Measurements from ENCODE around the gene PILRA. TPM values are rescaled to one million over a fixed set of nuclear protein-coding genes. Genes with fewer than 3 reads are reported as not detected.

Gene PILRA
- total RNA-seq, 1 donor = 0.36 TPM

DNA sequence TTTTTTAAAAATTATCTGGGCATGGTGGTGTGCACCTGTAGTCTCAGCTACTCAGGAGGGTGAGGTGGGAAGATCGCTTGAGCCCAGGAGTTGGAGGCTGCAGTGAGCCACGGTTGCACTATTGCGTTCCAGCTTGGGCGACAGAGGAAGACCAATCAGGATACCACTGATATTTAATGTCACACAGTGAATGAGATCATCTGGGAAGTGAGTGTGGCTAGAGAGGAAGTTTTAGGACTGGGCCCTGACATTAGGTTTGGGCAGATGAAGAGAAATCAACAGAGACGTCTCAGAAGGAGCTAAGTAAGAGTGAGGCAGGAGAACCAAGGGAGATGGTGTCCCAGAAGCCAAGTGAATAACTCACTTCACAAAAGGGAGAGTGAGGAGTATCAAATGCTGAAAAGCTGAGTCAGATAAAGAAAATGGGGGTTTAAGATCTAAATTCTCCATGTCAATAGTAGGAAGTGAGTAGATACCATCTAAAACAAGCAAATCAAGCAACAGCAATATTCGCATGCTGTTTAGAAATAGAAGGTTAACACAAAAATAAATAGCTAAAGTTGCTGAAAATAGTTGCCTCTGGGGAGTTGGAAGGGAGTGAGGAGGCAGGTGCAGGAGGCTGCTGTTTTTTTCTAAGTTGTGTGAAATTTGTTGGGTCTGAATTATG lies 11.5 kb downstream of the PILRA start:
- peaks cover 7% of the 10 kb centered on the region for H3K27me3 ChIP-seq (ENCODE audit: insufficient read depth, low read length)
- no peak overlapping the region for H2AFZ ChIP-seq (ENCODE audit: low read length)
- TF ChIP-seq, protein P1, sequence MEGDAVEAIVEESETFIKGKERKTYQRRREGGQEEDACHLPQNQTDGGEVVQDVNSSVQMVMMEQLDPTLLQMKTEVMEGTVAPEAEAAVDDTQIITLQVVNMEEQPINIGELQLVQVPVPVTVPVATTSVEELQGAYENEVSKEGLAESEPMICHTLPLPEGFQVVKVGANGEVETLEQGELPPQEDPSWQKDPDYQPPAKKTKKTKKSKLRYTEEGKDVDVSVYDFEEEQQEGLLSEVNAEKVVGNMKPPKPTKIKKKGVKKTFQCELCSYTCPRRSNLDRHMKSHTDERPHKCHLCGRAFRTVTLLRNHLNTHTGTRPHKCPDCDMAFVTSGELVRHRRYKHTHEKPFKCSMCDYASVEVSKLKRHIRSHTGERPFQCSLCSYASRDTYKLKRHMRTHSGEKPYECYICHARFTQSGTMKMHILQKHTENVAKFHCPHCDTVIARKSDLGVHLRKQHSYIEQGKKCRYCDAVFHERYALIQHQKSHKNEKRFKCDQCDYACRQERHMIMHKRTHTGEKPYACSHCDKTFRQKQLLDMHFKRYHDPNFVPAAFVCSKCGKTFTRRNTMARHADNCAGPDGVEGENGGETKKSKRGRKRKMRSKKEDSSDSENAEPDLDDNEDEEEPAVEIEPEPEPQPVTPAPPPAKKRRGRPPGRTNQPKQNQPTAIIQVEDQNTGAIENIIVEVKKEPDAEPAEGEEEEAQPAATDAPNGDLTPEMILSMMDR (IDR thresholded peaks at IDR 0.05; ENCODE audit: extremely low read depth, low read depth, low read length) = no peak
- no peak for DNase-seq (ENCODE audit: insufficient read length, low spot score, missing footprints)
- no peaks in the 10 kb centered on the region for H3K9me3 ChIP-seq (ENCODE audit: low read depth, low read length)
- no peaks in the 10 kb centered on the region for H3K36me3 ChIP-seq (ENCODE audit: insufficient read depth, low read length)
- H3K79me2 ChIP-seq (ENCODE audit: insufficient read depth, low read length) = no peaks in the 10 kb centered on the region
- H3K27ac ChIP-seq (ENCODE audit: low read depth, low read length) = no peak overlapping the region
- H3K4me1 ChIP-seq (ENCODE audit: insufficient read depth, low read length) = no peaks in the 10 kb centered on the region
- H3K4me3 ChIP-seq (ENCODE audit: insufficient read depth, low read length) = no peak overlapping the region
- H4K20me1 ChIP-seq (ENCODE audit: insufficient read depth, low read length) = no peaks in the 10 kb centered on the region
- H3K4me2 ChIP-seq (ENCODE audit: insufficient read depth, low read length) = no peak overlapping the region

DNA sequence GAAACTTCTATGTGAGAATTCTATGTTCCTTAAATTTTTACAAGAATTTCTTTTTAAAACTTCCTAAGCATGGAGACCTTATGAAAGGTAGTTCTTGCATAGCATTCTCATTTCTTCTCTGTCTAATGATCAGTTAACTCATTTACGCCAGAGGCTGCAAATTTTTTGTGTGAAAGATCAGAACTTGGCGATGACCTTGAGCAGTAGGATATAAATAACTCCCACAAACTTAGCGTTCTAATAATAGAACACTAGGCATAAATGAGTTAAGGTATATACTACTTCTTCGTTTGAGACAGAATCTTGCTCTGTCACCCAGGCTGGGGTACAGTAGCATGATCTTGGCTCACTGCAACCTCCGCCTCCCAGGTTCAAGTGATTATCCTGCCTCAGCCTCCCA lies 13.7 kb downstream of the PILRA start:
- no peak overlapping the region for H3K27ac ChIP-seq (ENCODE audit: low read depth, low read length)
- H3K4me3 ChIP-seq (ENCODE audit: insufficient read depth, low read length) = no peak overlapping the region
- no peaks in the 10 kb centered on the region for H3K36me3 ChIP-seq (ENCODE audit: insufficient read depth, low read length)
- no peak overlapping the region for H2AFZ ChIP-seq (ENCODE audit: low read length)
- no peaks in the 10 kb centered on the region for H4K20me1 ChIP-seq (ENCODE audit: insufficient read depth, low read length)
- no peak for DNase-seq (ENCODE audit: insufficient read length, low spot score, missing footprints)
- no peak overlapping the region for H3K4me2 ChIP-seq (ENCODE audit: insufficient read depth, low read length)
- H3K4me1 ChIP-seq (ENCODE audit: insufficient read depth, low read length) = no peaks in the 10 kb centered on the region
- no peaks in the 10 kb centered on the region for H3K9me3 ChIP-seq (ENCODE audit: low read depth, low read length)
- H3K27me3 ChIP-seq (ENCODE audit: insufficient read depth, low read length) = peaks cover 11% of the 10 kb centered on the region
- H3K79me2 ChIP-seq (ENCODE audit: insufficient read depth, low read length) = no peaks in the 10 kb centered on the region
- TF ChIP-seq, protein P1 (IDR thresholded peaks at IDR 0.05; ENCODE audit: extremely low read depth, low read depth, low read length) = no peak

DNA sequence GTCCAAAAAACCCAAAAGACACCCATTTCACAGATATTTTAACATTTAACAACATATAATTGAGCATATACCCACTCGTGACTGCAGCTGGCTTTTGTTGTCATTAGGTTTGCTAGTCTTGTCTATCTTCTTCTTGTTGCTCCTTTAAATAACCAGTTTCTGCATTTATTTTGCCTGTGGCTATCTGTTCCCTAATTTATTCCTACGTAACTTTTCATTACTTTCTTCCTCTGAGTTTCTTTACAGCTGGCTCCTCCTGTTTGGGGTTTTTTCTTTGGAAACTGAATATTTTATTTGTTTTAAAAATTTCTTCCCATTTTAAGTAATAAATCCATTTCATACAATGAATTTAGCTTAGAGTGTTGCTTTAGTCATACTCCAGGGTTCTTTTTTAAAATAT lies 14.4 kb downstream of the PILRA start:
- Histone ChIP-seq H3K27me3 (ENCODE audit: insufficient read depth, low read length) (peaks cover 11% of the 10 kb centered on the region), H2AFZ (ENCODE audit: low read length) (no peak overlapping the region), H3K4me2 (ENCODE audit: insufficient read depth, low read length) (no peak overlapping the region), H3K27ac (ENCODE audit: low read depth, low read length) (no peak overlapping the region), H3K4me3 (ENCODE audit: insufficient read depth, low read length) (no peak overlapping the region), H3K9me3 (ENCODE audit: low read depth, low read length) (no peaks in the 10 kb centered on the region), H3K79me2 (ENCODE audit: insufficient read depth, low read length) (no peaks in the 10 kb centered on the region), H3K4me1 (ENCODE audit: insufficient read depth, low read length) (peaks cover 5% of the 10 kb centered on the region), H4K20me1 (ENCODE audit: insufficient read depth, low read length) (no peaks in the 10 kb centered on the region), H3K36me3 (ENCODE audit: insufficient read depth, low read length) (no peaks in the 10 kb centered on the region)
- no peak for DNase-seq (ENCODE audit: insufficient read length, low spot score, missing footprints)
- TF ChIP-seq, protein P1 (IDR thresholded peaks at IDR 0.05; ENCODE audit: extremely low read depth, low read depth, low read length) = no peak

DNA sequence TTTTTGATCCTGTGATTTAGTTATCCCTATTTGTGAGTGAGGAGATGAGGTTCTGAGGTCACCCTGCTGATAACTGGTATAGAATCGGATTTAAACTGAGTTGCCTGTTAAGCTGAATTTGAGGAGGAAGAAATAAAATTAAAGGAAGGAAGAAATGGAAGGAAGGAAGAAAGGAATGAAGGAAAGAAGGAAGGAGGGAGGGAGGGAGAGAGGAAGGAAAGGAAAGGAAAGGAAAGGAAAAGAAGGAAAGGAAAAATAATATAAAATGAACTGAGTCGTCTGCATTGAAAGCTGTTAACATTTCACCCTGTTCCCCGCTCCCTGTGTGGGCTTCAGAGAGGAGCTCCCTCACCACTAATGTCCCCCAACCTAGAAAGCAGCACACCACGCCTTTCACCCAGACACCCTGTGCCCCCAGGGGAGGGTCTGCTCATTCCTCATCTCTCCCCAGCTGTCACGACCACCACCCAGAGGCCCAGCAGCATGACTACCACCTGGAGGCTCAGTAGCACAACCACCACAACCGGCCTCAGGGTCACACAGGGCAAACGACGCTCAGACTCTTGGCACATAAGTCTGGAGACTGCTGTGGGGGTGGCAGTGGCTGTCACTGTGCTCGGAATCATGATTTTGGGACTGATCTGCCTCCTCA lies 16.3 kb downstream of the PILRA start:
- no peak for DNase-seq (ENCODE audit: insufficient read length, low spot score, missing footprints)
- peaks cover 13% of the 10 kb centered on the region for H3K27me3 ChIP-seq (ENCODE audit: insufficient read depth, low read length)
- TF ChIP-seq, protein P1 (IDR thresholded peaks at IDR 0.05; ENCODE audit: extremely low read depth, low read depth, low read length) = no peak
- no peaks in the 10 kb centered on the region for H4K20me1 ChIP-seq (ENCODE audit: insufficient read depth, low read length)
- no peak overlapping the region for H2AFZ ChIP-seq (ENCODE audit: low read length)
- peaks cover 6% of the 10 kb centered on the region for H3K4me1 ChIP-seq (ENCODE audit: insufficient read depth, low read length)
- no peak overlapping the region for H3K27ac ChIP-seq (ENCODE audit: low read depth, low read length)
- H3K4me2 ChIP-seq (ENCODE audit: insufficient read depth, low read length) = no peak overlapping the region
- H3K4me3 ChIP-seq (ENCODE audit: insufficient read depth, low read length) = no peak overlapping the region
- no peaks in the 10 kb centered on the region for H3K36me3 ChIP-seq (ENCODE audit: insufficient read depth, low read length)
- H3K79me2 ChIP-seq (ENCODE audit: insufficient read depth, low read length) = no peaks in the 10 kb centered on the region
- no peaks in the 10 kb centered on the region for H3K9me3 ChIP-seq (ENCODE audit: low read depth, low read length)
